Thyroid gland (tissue), 4 donors: Measurements from ENCODE around the gene UBE2E2. TPM values are rescaled to one million over a fixed set of nuclear protein-coding genes. Genes with fewer than 3 reads are reported as not detected.

Experiments used
- DNase-seq, 2 donors: peaks; one replicate each; pipeline ENCODE4 v3.0.0-alpha.2; 2019
- H3K27ac ChIP-seq, 3 donors: fragments of 200-600 bp; sonication (generic); 1 replicate in 2 of 3; 2 replicates in 1 of 3; pipeline ENCODE4 v1.5.1; 2016 to 2019; ENCODE audit warnings: mild to moderate bottlenecking in 1 of 3, moderate library complexity in 1 of 3
- H3K27me3 ChIP-seq: fragments of 200-600 bp; sonication (generic); one replicate; pipeline ENCODE4 v1.5.1; 2019
- H3K36me3 ChIP-seq, 2 donors: fragments of 200-600 bp; sonication (generic); one replicate each; pipeline ENCODE4 v1.5.1; 2016 to 2019
- H3K4me1 ChIP-seq, 2 donors: fragments of 200-600 bp; sonication (generic); one replicate each; pipeline ENCODE4 v1.5.1; 2017 to 2019
- H3K4me3 ChIP-seq, 3 donors: fragments of 200-600 bp; sonication (generic); replicated peaks in 1 of 3; 1 replicate in 2 of 3; 2 replicates in 1 of 3; pipeline ENCODE4 v1.5.1; 2016; ENCODE audit warnings: mild to moderate bottlenecking in 1 of 3
- H3K9me3 ChIP-seq: fragments of 200-600 bp; sonication (generic); one replicate; pipeline ENCODE4 v1.5.1; 2017
- CTCF ChIP-seq, 6 experiments: fragments of 200-600 bp in 3 of 6; fragments of 450-650 bp in 3 of 6; sonication (generic) in 3 of 6; IDR thresholded peaks; one replicate each; pipeline ENCODE4 v1.5.1; 2016 to 2019; ENCODE audit warnings: antibody characterized with exemption in 6 of 6, mild to moderate bottlenecking in 2 of 6, inconsistent platforms in 1 of 6, moderate library complexity in 1 of 6
- POLR2A ChIP-seq, 2 donors: fragments of 450-650 bp; IDR thresholded peaks; one replicate each; pipeline ENCODE4 v1.6.1; 2017; ENCODE audit warnings: antibody characterized with exemption in 2 of 2, mild to moderate bottlenecking in 2 of 2, moderate library complexity in 1 of 2
- WGBS, 2 donors: methylation state at CpG; one replicate each; pipeline ENCODE4 v1.1.5; 2017; 5-methylcytosine and 5-hydroxymethylcytosine counted together
- intact Hi-C: fragments of 100-400 bp; cut with DNase I; formaldehyde crosslinking; loops from one replicate; pipeline ENCODE4 v1.15.1; 2023
- total RNA-seq, 4 donors: library from RNA; depleted of rRNA; stranded (reverse); fragments of >200 nt; gene quantifications; one replicate each; pipeline ENCODE4 v1.2.3, GENCODE V29; 2016

Gene UBE2E2
- total RNA-seq, 4 donors from 2014 or later: 28.5 to 46.0 (median 38.4) TPM

- no peak for DNase-seq
- no peak overlapping the region for H3K4me3 ChIP-seq
- H3K9me3 ChIP-seq: no peaks in the 10 kb centered on the region
- H3K36me3 ChIP-seq: no peaks in the 10 kb centered on the region
- H3K4me1 ChIP-seq: peaks cover 0 to 4% of the 10 kb centered on the region in 2 donors
- intact Hi-C loops: no loop called here
- no peak for TF ChIP-seq POLR2A (IDR thresholded peaks at IDR 0.05)
- TF ChIP-seq CTCF (IDR thresholded peaks at IDR 0.05): no peak
- WGBS, 2 donors: 0% methylated on average over 1 of the region's 1 CpG
- H3K27ac ChIP-seq: no peak overlapping the region
- H3K27me3 ChIP-seq: no peaks in the 10 kb centered on the region
Observed at GRCh38 chr3:23209103-23209502, 6.0 kb downstream of the UBE2E2 start.

GRCh38 chr3:23209747-23210487, 6.8 kb downstream of the UBE2E2 start:
- TF ChIP-seq CTCF (IDR thresholded peaks at IDR 0.05) (no peak), POLR2A (IDR thresholded peaks at IDR 0.05) (no peak)
- DNase-seq: no peak
- intact Hi-C loops: no loop called here
- H3K4me1 ChIP-seq: no peaks in the 10 kb centered on the region
- no peak overlapping the region for H3K4me3 ChIP-seq
- H3K9me3 ChIP-seq: no peaks in the 10 kb centered on the region
- WGBS, 2 donors: 78 to 87% methylated on average over 4 of the region's 4 CpGs
- no peaks in the 10 kb centered on the region for H3K27me3 ChIP-seq
- no peak overlapping the region for H3K27ac ChIP-seq
- H3K36me3 ChIP-seq: no peaks in the 10 kb centered on the region

- intact Hi-C loops: no loop called here
- Histone ChIP-seq H3K27ac (no peak overlapping the region), H3K36me3 (no peaks in the 10 kb centered on the region), H3K4me3 (no peak overlapping the region), H3K27me3 (no peaks in the 10 kb centered on the region), H3K4me1 (no peaks in the 10 kb centered on the region), H3K9me3 (no peaks in the 10 kb centered on the region)
- DNase-seq: no peak
- WGBS, 2 donors: 44 to 46% methylated on average over 2 of the region's 2 CpGs
- no peak for TF ChIP-seq CTCF (IDR thresholded peaks at IDR 0.05)
- TF ChIP-seq POLR2A (IDR thresholded peaks at IDR 0.05): no peak
Observed at GRCh38 chr3:23213813-23214212, 10.7 kb downstream of the UBE2E2 start.

- 84 to 85% methylated on average over 5 of the region's 5 CpGs for WGBS, 2 donors
- intact Hi-C loops: no loop called here
- no peaks in the 10 kb centered on the region for H3K9me3 ChIP-seq
- no peak overlapping the region for H3K4me3 ChIP-seq
- no peak for DNase-seq
- no peaks in the 10 kb centered on the region for H3K27me3 ChIP-seq
- H3K36me3 ChIP-seq: no peaks in the 10 kb centered on the region
- H3K4me1 ChIP-seq: no peaks in the 10 kb centered on the region
- TF ChIP-seq POLR2A (IDR thresholded peaks at IDR 0.05) (no peak), CTCF (IDR thresholded peaks at IDR 0.05) (no peak)
- H3K27ac ChIP-seq: no peak overlapping the region
Observed at GRCh38 chr3:23217872-23218554, 14.9 kb downstream of the UBE2E2 start.

GRCh38 chr3:23219117-23219516, 16.0 kb downstream of the UBE2E2 start:
- WGBS, 2 donors: 73 to 87% methylated on average over 2 of the region's 2 CpGs
- Histone ChIP-seq H3K4me1 (no peaks in the 10 kb centered on the region), H3K27me3 (no peaks in the 10 kb centered on the region), H3K36me3 (no peaks in the 10 kb centered on the region), H3K9me3 (no peaks in the 10 kb centered on the region), H3K27ac (no peak overlapping the region), H3K4me3 (no peak overlapping the region)
- DNase-seq: no peak
- TF ChIP-seq CTCF (IDR thresholded peaks at IDR 0.05): no peak
- no peak for TF ChIP-seq POLR2A (IDR thresholded peaks at IDR 0.05)
- intact Hi-C loops: no loop called here
